Breast epithelium (tissue), 3 donors: Measurements from ENCODE around the gene KATNIP.

Experiments used
- POLR2A ChIP-seq: fragments of 450-650 bp; IDR thresholded peaks from one replicate; pipeline ENCODE4 v1.6.1; 2016; ENCODE audit warnings: antibody characterized with exemption, mild to moderate bottlenecking, moderate library complexity
- POLR2AphosphoS5 ChIP-seq, 3 donors: sonication (generic); formaldehyde crosslinking; IDR thresholded peaks; one replicate each; pipeline ENCODE4 v1.6.1; 2017; ENCODE audit warnings: antibody characterized with exemption in 3 of 3
- TF ChIP-seq, protein P1 (sequence below), 3 donors: fragments of 450-650 bp; IDR thresholded peaks; one replicate each; pipeline ENCODE4 v1.5.1; 2016 to 2017; ENCODE audit warnings: antibody characterized with exemption in 3 of 3, mild to moderate bottlenecking in 3 of 3, moderate library complexity in 3 of 3

DNA sequence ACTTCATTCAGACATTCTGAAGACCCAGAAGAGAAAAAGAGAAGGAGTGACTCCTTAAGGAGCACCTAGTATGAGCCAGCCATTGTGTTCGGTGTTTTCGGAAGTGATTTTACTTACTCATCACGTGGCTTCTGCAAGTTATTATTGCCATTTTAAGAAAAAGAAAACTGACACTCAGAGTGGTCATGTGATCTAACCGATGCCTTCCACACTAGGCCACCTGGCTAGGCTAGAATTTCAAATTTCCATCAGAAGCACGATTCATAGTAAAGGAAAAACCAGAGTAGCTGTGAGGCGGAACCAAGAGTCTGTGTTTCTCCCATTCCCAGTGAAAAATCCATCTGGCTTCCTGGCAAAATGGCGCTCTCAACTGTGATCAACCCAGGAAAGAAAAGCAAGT is 32.3 kb upstream of the KATNIP start:
- TF ChIP-seq, protein P1, sequence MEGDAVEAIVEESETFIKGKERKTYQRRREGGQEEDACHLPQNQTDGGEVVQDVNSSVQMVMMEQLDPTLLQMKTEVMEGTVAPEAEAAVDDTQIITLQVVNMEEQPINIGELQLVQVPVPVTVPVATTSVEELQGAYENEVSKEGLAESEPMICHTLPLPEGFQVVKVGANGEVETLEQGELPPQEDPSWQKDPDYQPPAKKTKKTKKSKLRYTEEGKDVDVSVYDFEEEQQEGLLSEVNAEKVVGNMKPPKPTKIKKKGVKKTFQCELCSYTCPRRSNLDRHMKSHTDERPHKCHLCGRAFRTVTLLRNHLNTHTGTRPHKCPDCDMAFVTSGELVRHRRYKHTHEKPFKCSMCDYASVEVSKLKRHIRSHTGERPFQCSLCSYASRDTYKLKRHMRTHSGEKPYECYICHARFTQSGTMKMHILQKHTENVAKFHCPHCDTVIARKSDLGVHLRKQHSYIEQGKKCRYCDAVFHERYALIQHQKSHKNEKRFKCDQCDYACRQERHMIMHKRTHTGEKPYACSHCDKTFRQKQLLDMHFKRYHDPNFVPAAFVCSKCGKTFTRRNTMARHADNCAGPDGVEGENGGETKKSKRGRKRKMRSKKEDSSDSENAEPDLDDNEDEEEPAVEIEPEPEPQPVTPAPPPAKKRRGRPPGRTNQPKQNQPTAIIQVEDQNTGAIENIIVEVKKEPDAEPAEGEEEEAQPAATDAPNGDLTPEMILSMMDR (IDR thresholded peaks at IDR 0.05) = no peak
- TF ChIP-seq POLR2AphosphoS5 (IDR thresholded peaks at IDR 0.05) (no peak), POLR2A (no peak)
